Heart left ventricle (tissue), 13 donors: Measurements from ENCODE around the gene COL27A1.

ENCODE experiments used
- CTCF ChIP-seq, 12 donors: fragments of 200-600 bp; sonication (generic) in 4 of 12; IDR thresholded peaks; one replicate each; pipeline versions ENCODE4 v1.5.0 to v1.8.0; 2018 to 2022; ENCODE audit warnings: antibody characterized with exemption in 12 of 12, mild to moderate bottlenecking in 5 of 12
- POLR2A ChIP-seq, 2 donors: fragments of 450-650 bp; IDR thresholded peaks; one replicate each; pipeline ENCODE4 v1.6.1; 2017; ENCODE audit warnings: antibody characterized with exemption in 2 of 2, mild to moderate bottlenecking in 2 of 2, moderate library complexity in 2 of 2
- donor health status: ischemic (EF 13 %, LVEDD 7.1; RV severe dilation, severe dysfunction).
- donor health status: DM: no; HTN: yes; CAD: no.
- donor health status: DM: no; HTN: no; CAD: no.
- donor health status: ischemic (EF 25% LVEDD 6.9; RV normal size, moderate dysfunction).
- donor health status: ischemic (EF 25% LVEDD 5.7; RV mildly dilated, moderate dysfunction).
- donor health status: ischemic (EF 35%, LVEDD 5.7; RV mildly dilated, moderate dysfunction).
- donor health status: nonischemic (EF 11% LVEDD 7.7; RV severe dilation, severe dysfunction).
- donor health status: DM: yes; HTN: yes; CAD: no.
- donor health status: PGD.
- donor health status: ischemic (EF 29% LVEDD 5.4; RV normal size, mild dysfunction).
- donor health status: nonischemic (EF 23%, LVEDD 6.1; RV moderate dilation, normal function).

- TF ChIP-seq CTCF (IDR thresholded peaks at IDR 0.05) (no peak), POLR2A (IDR thresholded peaks at IDR 0.05) (no peak)
Measured at GRCh38 chr9:114240216-114240615, 84.9 kb downstream of the COL27A1 start.
